ENCODE measurements around the gene NFKBIA.
"Not testable (repeated sequence)": the region's sequence is repeated elsewhere in the genome, so short reads cannot be mapped to it uniquely, and the experiment has no call there.

Gene NFKBIA, protein sequence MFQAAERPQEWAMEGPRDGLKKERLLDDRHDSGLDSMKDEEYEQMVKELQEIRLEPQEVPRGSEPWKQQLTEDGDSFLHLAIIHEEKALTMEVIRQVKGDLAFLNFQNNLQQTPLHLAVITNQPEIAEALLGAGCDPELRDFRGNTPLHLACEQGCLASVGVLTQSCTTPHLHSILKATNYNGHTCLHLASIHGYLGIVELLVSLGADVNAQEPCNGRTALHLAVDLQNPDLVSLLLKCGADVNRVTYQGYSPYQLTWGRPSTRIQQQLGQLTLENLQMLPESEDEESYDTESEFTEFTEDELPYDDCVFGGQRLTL

DNA sequence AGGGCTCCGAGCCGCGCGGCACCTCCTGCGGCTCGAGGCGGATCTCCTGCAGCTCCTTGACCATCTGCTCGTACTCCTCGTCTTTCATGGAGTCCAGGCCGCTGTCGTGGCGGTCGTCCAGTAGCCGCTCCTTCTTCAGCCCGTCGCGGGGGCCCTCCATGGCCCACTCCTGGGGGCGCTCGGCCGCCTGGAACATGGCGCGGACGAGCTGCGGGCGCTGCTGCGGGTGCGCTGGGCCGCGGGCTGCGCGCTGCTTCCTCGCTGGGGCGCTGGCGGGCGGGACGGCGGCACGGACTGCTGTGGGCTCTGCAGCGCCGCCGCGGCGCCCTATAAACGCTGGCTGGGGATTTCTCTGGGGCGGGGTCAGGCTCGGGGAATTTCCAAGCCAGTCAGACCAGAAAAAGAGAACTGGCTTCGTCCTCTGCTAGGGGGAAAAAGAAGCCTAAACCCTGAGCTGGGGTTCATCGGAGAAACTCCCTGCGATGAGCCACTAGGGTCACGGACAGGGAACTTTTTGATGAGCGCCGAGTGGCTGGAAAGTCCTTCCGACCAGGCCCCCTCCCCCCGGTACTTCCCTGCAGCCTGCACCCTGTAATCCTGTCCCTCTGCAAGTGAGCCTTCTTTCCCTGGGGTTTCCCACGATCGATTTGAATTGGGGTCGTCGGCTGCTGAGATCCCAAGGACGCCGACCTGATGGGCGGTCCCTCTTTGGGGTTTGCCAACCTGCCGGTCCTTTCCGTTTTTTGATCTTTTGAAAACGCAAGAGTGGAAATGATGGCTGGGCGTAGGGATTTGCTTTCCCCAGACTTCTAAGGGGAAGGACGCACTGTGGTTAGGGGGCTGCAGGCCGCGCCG, at the start of gene NFKBIA:
NFKBIA (minus strand) TSS at position 301 of the 855 bp plus-strand sequence; CDS start at position 196, 105 bp downstream.
- TF ChIP-seq, protein P1, sequence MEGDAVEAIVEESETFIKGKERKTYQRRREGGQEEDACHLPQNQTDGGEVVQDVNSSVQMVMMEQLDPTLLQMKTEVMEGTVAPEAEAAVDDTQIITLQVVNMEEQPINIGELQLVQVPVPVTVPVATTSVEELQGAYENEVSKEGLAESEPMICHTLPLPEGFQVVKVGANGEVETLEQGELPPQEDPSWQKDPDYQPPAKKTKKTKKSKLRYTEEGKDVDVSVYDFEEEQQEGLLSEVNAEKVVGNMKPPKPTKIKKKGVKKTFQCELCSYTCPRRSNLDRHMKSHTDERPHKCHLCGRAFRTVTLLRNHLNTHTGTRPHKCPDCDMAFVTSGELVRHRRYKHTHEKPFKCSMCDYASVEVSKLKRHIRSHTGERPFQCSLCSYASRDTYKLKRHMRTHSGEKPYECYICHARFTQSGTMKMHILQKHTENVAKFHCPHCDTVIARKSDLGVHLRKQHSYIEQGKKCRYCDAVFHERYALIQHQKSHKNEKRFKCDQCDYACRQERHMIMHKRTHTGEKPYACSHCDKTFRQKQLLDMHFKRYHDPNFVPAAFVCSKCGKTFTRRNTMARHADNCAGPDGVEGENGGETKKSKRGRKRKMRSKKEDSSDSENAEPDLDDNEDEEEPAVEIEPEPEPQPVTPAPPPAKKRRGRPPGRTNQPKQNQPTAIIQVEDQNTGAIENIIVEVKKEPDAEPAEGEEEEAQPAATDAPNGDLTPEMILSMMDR (IDR thresholded peaks at IDR 0.05) = no peak
- H3K27ac ChIP-seq = peak within 1 kb of the TSS; percentile 97 to 100
- H3K4me3 ChIP-seq = peak within 1 kb of the TSS; percentile 95
- peak; percentile 94 for DNase-seq (ENCODE audit: low spot score)

DNA sequence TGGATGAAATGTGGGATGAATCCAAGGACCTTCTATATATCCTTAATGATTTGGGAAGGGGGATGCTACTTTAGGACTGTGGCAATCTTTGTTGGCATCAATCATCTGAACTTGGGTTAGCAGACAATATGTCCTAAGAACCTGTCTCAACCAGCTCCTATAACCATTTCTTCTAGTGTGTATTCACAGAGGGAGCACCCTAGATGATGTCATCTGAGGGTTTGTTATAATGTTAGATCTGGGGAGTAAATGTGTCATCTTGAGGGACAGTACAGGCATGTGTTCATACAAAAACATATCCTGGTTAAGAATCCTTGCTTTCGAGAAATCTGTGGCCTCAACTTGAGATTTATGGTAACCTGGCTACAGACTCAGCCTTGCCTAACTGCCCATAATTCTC, 41.9 kb upstream of the NFKBIA start:
- no peak overlapping the region for H3K4me3 ChIP-seq
- TF ChIP-seq, protein P1 (IDR thresholded peaks at IDR 0.05) = no peak
- DNase-seq (ENCODE audit: low spot score) = no peak
- H3K27ac ChIP-seq = no peak overlapping the region

DNA sequence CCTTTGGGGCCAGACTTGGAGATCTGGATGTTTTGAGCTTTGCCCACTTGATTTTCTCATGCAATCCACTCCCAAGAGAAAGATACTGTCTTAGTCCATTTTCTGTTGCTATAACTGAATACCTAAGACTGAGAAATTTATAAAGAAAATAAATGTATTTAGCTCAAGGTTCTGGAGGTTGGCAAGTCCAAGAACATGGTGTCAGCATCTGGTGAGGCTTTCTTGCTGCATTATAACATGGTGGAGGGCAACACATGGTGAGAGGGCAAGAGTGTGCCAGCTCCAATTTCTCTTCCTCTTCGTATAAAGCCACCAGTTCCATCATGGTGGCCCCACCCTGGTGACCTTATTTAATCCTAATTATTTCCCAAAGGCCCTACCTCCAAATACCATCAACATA, 39.6 kb upstream of the NFKBIA start:
- no peak overlapping the region for H3K27ac ChIP-seq
- no peak for DNase-seq (ENCODE audit: low spot score)
- no peak overlapping the region for H3K4me3 ChIP-seq
- TF ChIP-seq, protein P1 (IDR thresholded peaks at IDR 0.05) = no peak

DNA sequence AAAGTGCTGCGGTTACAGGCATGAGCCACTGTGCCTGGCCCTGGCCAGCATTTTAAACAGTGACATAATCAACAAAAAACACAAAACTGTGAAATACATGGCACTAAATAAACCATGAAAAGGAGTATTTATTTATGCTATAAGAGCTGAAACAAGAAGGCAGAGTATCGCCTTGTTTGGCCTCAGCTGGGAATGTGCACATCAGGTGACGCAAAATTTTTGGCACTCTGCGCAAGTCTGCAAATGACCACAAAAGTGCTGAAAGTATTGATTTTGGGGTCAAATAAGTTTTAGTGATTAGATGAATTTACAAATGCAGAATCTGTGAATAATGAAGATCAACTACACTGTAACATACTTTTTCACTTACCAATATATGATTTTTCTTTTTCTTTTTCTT, 36.6 kb upstream of the NFKBIA start:
- TF ChIP-seq, protein P1 (IDR thresholded peaks at IDR 0.05) = no peak
- no peak for DNase-seq (ENCODE audit: low spot score)
- no peak overlapping the region for H3K27ac ChIP-seq
- H3K4me3 ChIP-seq = no peak overlapping the region

DNA sequence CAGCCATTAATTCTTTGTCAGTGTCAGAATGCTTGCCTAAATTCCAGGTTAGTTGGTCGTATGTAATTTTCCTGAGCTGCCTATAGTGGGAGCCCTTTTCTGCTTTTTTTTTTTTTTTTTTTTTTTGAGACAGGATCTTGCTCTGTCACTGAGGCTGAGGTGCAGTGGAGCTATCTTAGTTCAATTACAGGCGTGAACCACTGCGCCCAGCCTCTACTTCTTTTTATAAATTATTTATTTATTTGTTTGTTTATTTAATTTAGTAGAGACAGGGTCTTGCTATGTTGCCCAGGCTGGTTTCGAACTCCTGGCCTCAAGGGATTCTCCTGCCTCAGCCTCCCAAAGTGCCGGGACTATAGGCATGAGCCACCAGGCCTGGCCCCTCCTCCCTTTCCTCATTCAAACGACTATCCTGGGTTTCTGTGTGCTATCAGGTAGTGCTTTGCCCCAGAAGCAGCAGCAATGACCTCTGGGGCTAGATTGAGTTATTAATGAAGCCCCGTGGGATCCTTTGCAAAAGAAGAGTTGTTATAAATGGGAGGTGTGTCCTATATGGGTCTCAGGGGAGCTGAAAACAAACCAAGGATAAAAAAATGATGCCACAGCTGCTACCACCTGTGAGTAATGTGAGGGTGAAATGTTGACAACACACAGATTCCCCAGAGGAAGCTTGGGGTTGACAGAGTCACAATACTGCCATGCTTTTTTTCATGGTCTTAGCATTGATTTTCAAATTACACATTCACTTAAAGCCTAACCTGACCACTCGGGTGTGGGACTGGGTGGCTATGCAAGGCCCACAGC, 34.6 kb upstream of the NFKBIA start:
- H3K27ac ChIP-seq = no peak overlapping the region
- TF ChIP-seq, protein P1 (IDR thresholded peaks at IDR 0.05) = no peak
- no peak for DNase-seq (ENCODE audit: low spot score)
- H3K4me3 ChIP-seq = no peak overlapping the region

DNA sequence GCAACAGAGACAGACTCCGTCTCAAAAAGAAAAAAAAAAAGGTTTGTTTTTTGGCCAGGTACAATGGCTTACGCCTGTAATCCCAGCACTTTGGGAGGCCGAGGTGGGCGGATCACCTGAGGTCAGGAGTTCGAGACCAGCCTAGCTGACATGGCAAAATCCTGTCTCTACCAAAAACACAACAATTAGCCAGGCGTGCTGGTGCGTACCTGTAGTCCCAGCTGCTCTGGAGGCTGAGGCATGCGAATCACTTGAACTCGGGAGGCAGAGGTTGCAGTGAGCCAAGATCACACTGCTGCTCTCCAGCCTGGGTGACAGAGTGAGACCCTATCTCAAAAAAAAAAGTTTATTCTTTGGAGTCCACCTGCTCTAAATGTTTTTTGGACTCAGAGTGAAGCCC, 33.9 kb upstream of the NFKBIA start:
- H3K27ac ChIP-seq; H3K4me3 ChIP-seq; DNase-seq (ENCODE audit: low spot score): not testable (repeated sequence)

DNA sequence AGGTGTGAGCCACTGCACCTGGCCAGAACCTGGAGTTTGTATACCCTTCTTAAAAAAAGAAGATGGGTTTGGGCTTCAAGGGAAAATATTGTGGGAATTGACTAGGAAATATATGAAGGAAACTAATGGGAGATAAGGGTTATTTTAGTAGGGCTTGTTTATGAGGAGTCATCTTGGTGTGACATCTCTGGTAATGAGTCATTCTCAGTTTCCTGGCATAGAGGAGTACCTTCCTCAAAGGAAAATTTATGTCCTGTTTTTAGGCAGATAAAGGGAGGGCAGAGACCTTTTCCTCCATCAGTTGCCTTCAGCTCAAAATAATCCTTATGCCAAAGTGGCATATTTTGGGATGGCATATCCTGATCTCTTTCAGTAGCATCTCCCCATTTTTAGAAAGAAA, 30.6 kb upstream of the NFKBIA start:
- Histone ChIP-seq H3K27ac (no peak overlapping the region), H3K4me3 (no peak overlapping the region)
- DNase-seq (ENCODE audit: low spot score) = no peak
- TF ChIP-seq, protein P1 (IDR thresholded peaks at IDR 0.05) = no peak
